GM23338 (cell line): ENCODE data around the gene APPL2.

ENCODE experiments used
- CTCF ChIP-seq, 2 experiments: fragments of 200-600 bp in 1 of 2; sonication (generic) in 1 of 2; conservative IDR thresholded peaks; 2 replicates each; pipeline versions ENCODE4 v1.5.1 to v1.6.1; 2016 to 2017; ENCODE audit warnings: antibody characterized with exemption in 2 of 2, low read depth in 2 of 2, mild to moderate bottlenecking in 2 of 2, moderate library complexity in 1 of 2
- EZH2 ChIP-seq: fragments of 200-600 bp; sonication (generic); IDR thresholded peaks from one replicate; pipeline ENCODE4 v1.8.0; 2017; ENCODE audit warnings: antibody characterized with exemption, mild to moderate bottlenecking, low read depth; ENCODE audit not compliant: unreplicated experiment
- JUNB ChIP-seq: IDR thresholded peaks from one replicate; pipeline ENCODE4 v1.6.1; 2016; ENCODE audit warnings: antibody characterized with exemption; ENCODE audit not compliant: unreplicated experiment
- POLR2AphosphoS5 ChIP-seq: IDR thresholded peaks from 2 replicates; pipeline ENCODE4 v1.6.1; 2016; ENCODE audit warnings: antibody characterized with exemption, low read depth
- ZNF331 ChIP-seq: fragments of 250-450 bp; sonication (Bioruptor Pico); IDR thresholded peaks from 2 replicates; pipeline ENCODE4 v1.5.0; 2020; ENCODE audit warnings: low read depth, mild to moderate bottlenecking, moderate library complexity

- TF ChIP-seq JUNB (no peak), EZH2 (no peak), CTCF (conservative IDR thresholded peaks at IDR 0.05; ENCODE audit: low read depth in 2 of 2) (no peak), POLR2AphosphoS5 (no peak), ZNF331 (CRISPR knock-in tag) (no peak)
Observed at GRCh38 chr12:105168006-105168405, 68.0 kb downstream of the APPL2 start.
